ENCODE measurements around the gene UTRN.

GRCh38 chr6:144307880-144308279 lies 22.7 kb downstream of the UTRN start:
- TF ChIP-seq CTCF (IDR thresholded peaks at IDR 0.05), result no peak
- no peak for TF ChIP-seq POLR2A (IDR thresholded peaks at IDR 0.05)
- no peak for TF ChIP-seq POLR2AphosphoS5 (IDR thresholded peaks at IDR 0.05)
